H1 (cell line): ENCODE data around the gene NDFIP2. TPM values are rescaled to one million over a fixed set of nuclear protein-coding genes. Genes with fewer than 3 reads are reported as not detected.

ENCODE experiments used
- EP300 ChIP-seq, 2 experiments: IDR thresholded peaks; 1 replicate in 1 of 2; 2 replicates in 1 of 2; pipeline ENCODE4 v1.6.1; 2011 to 2012; ENCODE audit warnings: low read depth in 2 of 2, low read length in 2 of 2, mild to moderate bottlenecking in 2 of 2, borderline replicate concordance in 1 of 2, inconsistent platforms in 1 of 2, moderate library complexity in 1 of 2
- POU5F1 ChIP-seq: IDR thresholded peaks from 2 replicates; pipeline ENCODE4 v1.6.1; 2011; ENCODE audit warnings: low read depth, mild to moderate bottlenecking, low read length, moderate library complexity
- polyA plus RNA-seq, 7 experiments: library from polyadenylated mRNA; depleted of rRNA in 3 of 7; stranded (reverse) in 5 of 7; unstranded in 2 of 7; fragments of >200 nt in 5 of 7; fragments of 200-250 nt in 2 of 7; gene quantifications; 1 replicate in 5 of 7; 2 replicates in 1 of 7; 4 replicates in 1 of 7; pipeline versions ENCODE4 v1.2.1 to v1.2.3, GENCODE V29; 2011 to 2013; ENCODE audit warnings: missing spikeins in 2 of 7, mixed read lengths in 2 of 7
- total RNA-seq: library from RNA; stranded (reverse); fragmentation: NEBNext Ultra II Directional; extraction: Animal tissue kit (Norgen Biotek cat#: 25700); gene quantifications from 2 replicates; pipeline ENCODE4 v1.2.1, GENCODE V29; 2021

NDFIP2 gene
- total and polyA plus RNA-seq, 2 of the 8 experiments (the other 6 are each of a cell fraction or from before 2014, with no cell fraction given) = 11.1 to 32.9 TPM

GRCh38 chr13:79496188-79496587, 15.2 kb downstream of the NDFIP2 start (continued):
- no peak for TF ChIP-seq EP300 (IDR thresholded peaks at IDR 0.05; ENCODE audit: borderline replicate concordance in 1 of 2, low read depth in 2 of 2, low read length in 2 of 2)
- no peak for TF ChIP-seq POU5F1
